A549 treated with Hydrocortisone at 1 μM for 4 hours (cell line): ENCODE results near the gene SREK1. TPM values are rescaled to one million over a fixed set of nuclear protein-coding genes. Genes with fewer than 3 reads are reported as not detected.

Experiments
- total RNA-seq: library from RNA; stranded (reverse); fragments of 200-300 nt; extraction: Qiagen RNA extraction; gene quantifications from 5 replicates; pipeline ENCODE4 v1.2.3, GENCODE V29; 2022

The SREK1 gene, protein sequence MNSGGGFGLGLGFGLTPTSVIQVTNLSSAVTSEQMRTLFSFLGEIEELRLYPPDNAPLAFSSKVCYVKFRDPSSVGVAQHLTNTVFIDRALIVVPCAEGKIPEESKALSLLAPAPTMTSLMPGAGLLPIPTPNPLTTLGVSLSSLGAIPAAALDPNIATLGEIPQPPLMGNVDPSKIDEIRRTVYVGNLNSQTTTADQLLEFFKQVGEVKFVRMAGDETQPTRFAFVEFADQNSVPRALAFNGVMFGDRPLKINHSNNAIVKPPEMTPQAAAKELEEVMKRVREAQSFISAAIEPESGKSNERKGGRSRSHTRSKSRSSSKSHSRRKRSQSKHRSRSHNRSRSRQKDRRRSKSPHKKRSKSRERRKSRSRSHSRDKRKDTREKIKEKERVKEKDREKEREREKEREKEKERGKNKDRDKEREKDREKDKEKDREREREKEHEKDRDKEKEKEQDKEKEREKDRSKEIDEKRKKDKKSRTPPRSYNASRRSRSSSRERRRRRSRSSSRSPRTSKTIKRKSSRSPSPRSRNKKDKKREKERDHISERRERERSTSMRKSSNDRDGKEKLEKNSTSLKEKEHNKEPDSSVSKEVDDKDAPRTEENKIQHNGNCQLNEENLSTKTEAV
- 21.5 to 34.6 TPM (median 28.7 TPM) in 5 replicates for total RNA-seq

DNA sequence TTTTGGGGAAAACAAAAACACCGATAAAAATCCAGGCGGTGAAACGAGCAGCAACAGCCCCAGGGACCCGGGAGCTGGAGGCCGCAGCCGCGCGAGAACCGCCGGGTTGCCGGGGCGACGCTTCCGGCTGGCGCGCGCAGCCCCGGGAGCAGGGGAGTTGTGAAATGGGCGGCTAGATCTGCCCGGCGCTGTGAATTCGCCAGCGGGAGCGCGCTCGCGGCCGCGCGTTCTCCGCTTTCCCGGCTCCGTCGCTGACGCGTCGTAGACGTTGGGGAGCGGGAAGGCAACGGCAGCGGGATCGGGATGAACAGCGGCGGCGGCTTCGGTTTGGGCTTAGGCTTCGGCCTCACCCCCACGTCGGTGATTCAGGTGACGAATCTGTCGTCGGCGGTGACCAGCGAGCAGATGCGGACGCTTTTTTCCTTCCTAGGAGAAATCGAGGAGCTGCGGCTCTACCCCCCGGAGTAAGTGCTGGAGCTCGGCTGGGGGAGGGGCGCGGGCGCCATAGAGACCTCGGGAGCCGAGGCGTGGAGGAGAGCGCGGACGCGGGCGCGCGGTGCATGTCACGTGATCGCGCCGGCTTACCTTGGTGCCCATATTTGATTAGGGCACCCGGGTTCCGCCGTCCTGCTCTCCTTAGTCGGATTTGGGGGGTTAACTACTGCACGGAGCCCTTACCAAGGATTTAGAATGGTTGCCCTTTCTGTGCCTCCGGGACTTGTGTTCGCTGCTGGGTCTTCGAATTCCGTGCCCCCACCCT lies at the start of gene SREK1:
Gene SREK1, plus strand, starts transcription at position 227 of the 760 bp plus-strand sequence. Its CDS starts 77 bp downstream, at position 304.

Other genes starting within 250 kb of the SREK1 start
- 18.3 to 43.0 TPM (median 23.0 TPM) in 5 replicates for gene ERBIN, start 217.7 kb upstream of the SREK1 start, total RNA-seq